DOHH2 (cell line): ENCODE measurements around the gene API5.

Experiments used
- H3F3A ChIP-seq: fragments of 200-600 bp; sonication (generic), shearing (Covaris generic); 2 replicates; pipeline ENCODE4 v1.6.0; 2016; ENCODE audit warnings: antibody characterized with exemption, mild to moderate bottlenecking; ENCODE audit not compliant: control insufficient read depth, insufficient read depth
- H3K27ac ChIP-seq: fragments of 200-600 bp; sonication (generic); 2 replicates; pipeline ENCODE4 v1.5.1; 2014; ENCODE audit warnings: low read depth, mild to moderate bottlenecking, low read length, moderate library complexity
- H3K27me3 ChIP-seq: fragments of 200-600 bp; sonication (generic); 2 replicates; pipeline ENCODE4 v1.6.1; 2014; ENCODE audit warnings: mild to moderate bottlenecking, low read length, mixed read lengths; ENCODE audit not compliant: control insufficient read depth
- H3K36me3 ChIP-seq: fragments of 200-600 bp; sonication (generic); 2 replicates; pipeline ENCODE4 v1.6.1; 2014; ENCODE audit warnings: mild to moderate bottlenecking, low read length, moderate library complexity, mixed read lengths; ENCODE audit not compliant: control insufficient read depth
- H3K4me1 ChIP-seq: fragments of 200-600 bp; sonication (generic); 2 replicates; pipeline ENCODE4 v1.6.1; 2014; ENCODE audit warnings: mild to moderate bottlenecking, low read length, mixed read lengths; ENCODE audit not compliant: control insufficient read depth
- H3K4me2 ChIP-seq: fragments of 200-600 bp; sonication (generic); 2 replicates; pipeline ENCODE4 v1.6.0; 2014; ENCODE audit warnings: mild to moderate bottlenecking, low read length, moderate library complexity
- H3K4me3 ChIP-seq: fragments of 200-600 bp; sonication (generic); 2 replicates; pipeline ENCODE4 v1.5.1; 2014; ENCODE audit warnings: mild to moderate bottlenecking, low read length, mixed read lengths
- H3K79me2 ChIP-seq: fragments of 200-600 bp; sonication (generic); 2 replicates; pipeline ENCODE4 v1.6.1; 2014; ENCODE audit warnings: mild to moderate bottlenecking, low read length, mixed read lengths; ENCODE audit not compliant: control insufficient read depth
- H3K9me2 ChIP-seq: fragments of 200-600 bp; sonication (generic); replicated peaks from 2 replicates; pipeline ENCODE4 v1.6.1; 2014; ENCODE audit warnings: mild to moderate bottlenecking, low read length, mixed read lengths; ENCODE audit not compliant: control insufficient read depth
- H3K9me3 ChIP-seq: fragments of 200-600 bp; sonication (generic); 2 replicates; pipeline ENCODE4 v1.6.1; 2014; ENCODE audit warnings: antibody characterized with exemption, low read length, mixed read lengths; ENCODE audit not compliant: control insufficient read depth, insufficient read depth
- H4K20me1 ChIP-seq: fragments of 200-600 bp; sonication (generic); 2 replicates; pipeline ENCODE4 v1.6.0; 2014; ENCODE audit warnings: low read depth, mild to moderate bottlenecking, antibody characterized with exemption, low read length, moderate library complexity; ENCODE audit not compliant: control insufficient read depth, insufficient read depth
- CTCF ChIP-seq: fragments of 200-600 bp; sonication (generic); IDR thresholded peaks from one replicate; pipeline ENCODE4 v1.5.1; 2014; ENCODE audit warnings: antibody characterized with exemption, mild to moderate bottlenecking, low read depth, low read length; ENCODE audit not compliant: poor library complexity, severe bottlenecking
- EZH2phosphoT487 ChIP-seq: fragments of 200-600 bp; sonication (generic); IDR thresholded peaks from 2 replicates; pipeline ENCODE4 v1.6.1; 2017; ENCODE audit warnings: borderline replicate concordance, mild to moderate bottlenecking, antibody characterized with exemption, low read length, moderate library complexity, mixed read lengths

Gene API5

GRCh38 chr11:43282607-43283440 lies 29.0 kb upstream of the API5 start:
- H3F3A ChIP-seq, result no peaks in the 10 kb centered on the region
- no peaks in the 10 kb centered on the region for H3K9me3 ChIP-seq
- no peaks in the 10 kb centered on the region for H4K20me1 ChIP-seq
- no peaks in the 10 kb centered on the region for H3K79me2 ChIP-seq
- H3K27ac ChIP-seq, result no peak overlapping the region
- no peaks in the 10 kb centered on the region for H3K9me2 ChIP-seq
- no peak overlapping the region for H3K4me2 ChIP-seq
- no peak overlapping the region for H3K4me3 ChIP-seq
- no peaks in the 10 kb centered on the region for H3K36me3 ChIP-seq
- H3K27me3 ChIP-seq, result no peaks in the 10 kb centered on the region
- TF ChIP-seq CTCF (peak; percentile 92), EZH2phosphoT487 (no peak)
- no peaks in the 10 kb centered on the region for H3K4me1 ChIP-seq

GRCh38 chr11:43285826-43286225 lies 26.0 kb upstream of the API5 start:
- Histone ChIP-seq H3K9me2 (no peaks in the 10 kb centered on the region), H3F3A (no peaks in the 10 kb centered on the region)

GRCh38 chr11:43289368-43289767 lies 22.4 kb upstream of the API5 start:
- no peaks in the 10 kb centered on the region for H3K9me2 ChIP-seq
- no peaks in the 10 kb centered on the region for H3K79me2 ChIP-seq
- no peak overlapping the region for H3K4me2 ChIP-seq
- H3K9me3 ChIP-seq, result no peaks in the 10 kb centered on the region
- H3F3A ChIP-seq, result no peaks in the 10 kb centered on the region
- H3K4me3 ChIP-seq, result no peak overlapping the region
- H3K27ac ChIP-seq, result no peak overlapping the region
- no peaks in the 10 kb centered on the region for H4K20me1 ChIP-seq
- H3K36me3 ChIP-seq, result no peaks in the 10 kb centered on the region
- no peaks in the 10 kb centered on the region for H3K4me1 ChIP-seq
- TF ChIP-seq CTCF (no peak), EZH2phosphoT487 (no peak)
- H3K27me3 ChIP-seq, result no peaks in the 10 kb centered on the region

More at GRCh38 chr11:43285826-43286225, 26.0 kb upstream of the API5 start:
- Histone ChIP-seq H4K20me1 (no peaks in the 10 kb centered on the region), H3K4me1 (no peaks in the 10 kb centered on the region), H3K36me3 (no peaks in the 10 kb centered on the region), H3K79me2 (no peaks in the 10 kb centered on the region), H3K9me3 (no peaks in the 10 kb centered on the region), H3K4me2 (no peak overlapping the region), H3K27me3 (no peaks in the 10 kb centered on the region), H3K27ac (no peak overlapping the region), H3K4me3 (no peak overlapping the region)
- no peak for TF ChIP-seq EZH2phosphoT487
- no peak for TF ChIP-seq CTCF
